Liver (tissue), 3 donors: ENCODE measurements around the gene IRGC.

Source experiments
- EGR1 ChIP-seq, 2 donors: IDR thresholded peaks; 2 replicates each; pipeline ENCODE4 v1.6.1; 2016 to 2018; ENCODE audit warnings: antibody characterized with exemption in 2 of 2, low read depth in 2 of 2
- FOXA1 ChIP-seq: IDR thresholded peaks from 2 replicates; pipeline ENCODE4 v1.6.1; 2016; ENCODE audit warnings: antibody characterized with exemption
- GABPA ChIP-seq, 2 donors: IDR thresholded peaks in 1 of 2; conservative IDR thresholded peaks in 1 of 2; 2 replicates each; pipeline ENCODE4 v1.6.1; 2016; ENCODE audit warnings: antibody characterized with exemption in 2 of 2, mild to moderate bottlenecking in 1 of 2, moderate library complexity in 1 of 2
- RXRA ChIP-seq, 2 donors: IDR thresholded peaks; 2 replicates each; pipeline ENCODE4 v1.6.1; 2017 to 2018; ENCODE audit warnings: antibody characterized with exemption in 2 of 2, mild to moderate bottlenecking in 1 of 2
- SP1 ChIP-seq: IDR thresholded peaks from 2 replicates; pipeline ENCODE4 v1.6.1; 2018; ENCODE audit warnings: antibody characterized with exemption, mild to moderate bottlenecking
- YY1 ChIP-seq: IDR thresholded peaks from 2 replicates; pipeline ENCODE4 v1.6.1; 2016; ENCODE audit warnings: antibody characterized with exemption, mild to moderate bottlenecking
- TF ChIP-seq, protein P1 (sequence below): IDR thresholded peaks from 2 replicates; pipeline ENCODE4 v1.6.1; 2016; ENCODE audit warnings: antibody characterized with exemption, mild to moderate bottlenecking
- TF ChIP-seq, protein P2 (sequence below): IDR thresholded peaks from 2 replicates; pipeline ENCODE4 v1.6.1; 2016; ENCODE audit warnings: antibody characterized with exemption
- TF ChIP-seq, protein P3 (sequence below): fragments of 150-350 bp; IDR thresholded peaks from 2 replicates; pipeline ENCODE4 v1.5.1; 2017; ENCODE audit warnings: improper control_type of control experiment, low read depth, low read length; ENCODE audit not compliant: missing input control
- donor health status: healthy.
- donor health status: healthy.

GRCh38 chr19:43747557-43748204, 31.8 kb downstream of the IRGC start:
- TF ChIP-seq EGR1 (IDR thresholded peaks at IDR 0.05; ENCODE audit: low read depth in 2 of 2) (no peak), SP1 (no peak), FOXA1 (no peak), YY1 (no peak), GABPA (IDR thresholded peaks at IDR 0.05 in 1 of 2, conservative IDR thresholded peaks at IDR 0.05 in 1 of 2) (no peak), RXRA (IDR thresholded peaks at IDR 0.05) (no peak)
- TF ChIP-seq, protein P1, sequence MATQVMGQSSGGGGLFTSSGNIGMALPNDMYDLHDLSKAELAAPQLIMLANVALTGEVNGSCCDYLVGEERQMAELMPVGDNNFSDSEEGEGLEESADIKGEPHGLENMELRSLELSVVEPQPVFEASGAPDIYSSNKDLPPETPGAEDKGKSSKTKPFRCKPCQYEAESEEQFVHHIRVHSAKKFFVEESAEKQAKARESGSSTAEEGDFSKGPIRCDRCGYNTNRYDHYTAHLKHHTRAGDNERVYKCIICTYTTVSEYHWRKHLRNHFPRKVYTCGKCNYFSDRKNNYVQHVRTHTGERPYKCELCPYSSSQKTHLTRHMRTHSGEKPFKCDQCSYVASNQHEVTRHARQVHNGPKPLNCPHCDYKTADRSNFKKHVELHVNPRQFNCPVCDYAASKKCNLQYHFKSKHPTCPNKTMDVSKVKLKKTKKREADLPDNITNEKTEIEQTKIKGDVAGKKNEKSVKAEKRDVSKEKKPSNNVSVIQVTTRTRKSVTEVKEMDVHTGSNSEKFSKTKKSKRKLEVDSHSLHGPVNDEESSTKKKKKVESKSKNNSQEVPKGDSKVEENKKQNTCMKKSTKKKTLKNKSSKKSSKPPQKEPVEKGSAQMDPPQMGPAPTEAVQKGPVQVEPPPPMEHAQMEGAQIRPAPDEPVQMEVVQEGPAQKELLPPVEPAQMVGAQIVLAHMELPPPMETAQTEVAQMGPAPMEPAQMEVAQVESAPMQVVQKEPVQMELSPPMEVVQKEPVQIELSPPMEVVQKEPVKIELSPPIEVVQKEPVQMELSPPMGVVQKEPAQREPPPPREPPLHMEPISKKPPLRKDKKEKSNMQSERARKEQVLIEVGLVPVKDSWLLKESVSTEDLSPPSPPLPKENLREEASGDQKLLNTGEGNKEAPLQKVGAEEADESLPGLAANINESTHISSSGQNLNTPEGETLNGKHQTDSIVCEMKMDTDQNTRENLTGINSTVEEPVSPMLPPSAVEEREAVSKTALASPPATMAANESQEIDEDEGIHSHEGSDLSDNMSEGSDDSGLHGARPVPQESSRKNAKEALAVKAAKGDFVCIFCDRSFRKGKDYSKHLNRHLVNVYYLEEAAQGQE, result no peak
- TF ChIP-seq, protein P2, sequence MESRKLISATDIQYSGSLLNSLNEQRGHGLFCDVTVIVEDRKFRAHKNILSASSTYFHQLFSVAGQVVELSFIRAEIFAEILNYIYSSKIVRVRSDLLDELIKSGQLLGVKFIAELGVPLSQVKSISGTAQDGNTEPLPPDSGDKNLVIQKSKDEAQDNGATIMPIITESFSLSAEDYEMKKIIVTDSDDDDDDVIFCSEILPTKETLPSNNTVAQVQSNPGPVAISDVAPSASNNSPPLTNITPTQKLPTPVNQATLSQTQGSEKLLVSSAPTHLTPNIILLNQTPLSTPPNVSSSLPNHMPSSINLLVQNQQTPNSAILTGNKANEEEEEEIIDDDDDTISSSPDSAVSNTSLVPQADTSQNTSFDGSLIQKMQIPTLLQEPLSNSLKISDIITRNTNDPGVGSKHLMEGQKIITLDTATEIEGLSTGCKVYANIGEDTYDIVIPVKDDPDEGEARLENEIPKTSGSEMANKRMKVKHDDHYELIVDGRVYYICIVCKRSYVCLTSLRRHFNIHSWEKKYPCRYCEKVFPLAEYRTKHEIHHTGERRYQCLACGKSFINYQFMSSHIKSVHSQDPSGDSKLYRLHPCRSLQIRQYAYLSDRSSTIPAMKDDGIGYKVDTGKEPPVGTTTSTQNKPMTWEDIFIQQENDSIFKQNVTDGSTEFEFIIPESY, result no peak
- TF ChIP-seq, protein P3, sequence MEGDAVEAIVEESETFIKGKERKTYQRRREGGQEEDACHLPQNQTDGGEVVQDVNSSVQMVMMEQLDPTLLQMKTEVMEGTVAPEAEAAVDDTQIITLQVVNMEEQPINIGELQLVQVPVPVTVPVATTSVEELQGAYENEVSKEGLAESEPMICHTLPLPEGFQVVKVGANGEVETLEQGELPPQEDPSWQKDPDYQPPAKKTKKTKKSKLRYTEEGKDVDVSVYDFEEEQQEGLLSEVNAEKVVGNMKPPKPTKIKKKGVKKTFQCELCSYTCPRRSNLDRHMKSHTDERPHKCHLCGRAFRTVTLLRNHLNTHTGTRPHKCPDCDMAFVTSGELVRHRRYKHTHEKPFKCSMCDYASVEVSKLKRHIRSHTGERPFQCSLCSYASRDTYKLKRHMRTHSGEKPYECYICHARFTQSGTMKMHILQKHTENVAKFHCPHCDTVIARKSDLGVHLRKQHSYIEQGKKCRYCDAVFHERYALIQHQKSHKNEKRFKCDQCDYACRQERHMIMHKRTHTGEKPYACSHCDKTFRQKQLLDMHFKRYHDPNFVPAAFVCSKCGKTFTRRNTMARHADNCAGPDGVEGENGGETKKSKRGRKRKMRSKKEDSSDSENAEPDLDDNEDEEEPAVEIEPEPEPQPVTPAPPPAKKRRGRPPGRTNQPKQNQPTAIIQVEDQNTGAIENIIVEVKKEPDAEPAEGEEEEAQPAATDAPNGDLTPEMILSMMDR, result no peak
